Ovary (tissue), 9 donors: ENCODE measurements around the gene PRSS27. TPM values are rescaled to one million over a fixed set of nuclear protein-coding genes. Genes with fewer than 3 reads are reported as not detected.

Experiments
- DNase-seq, 5 donors: peaks; one replicate each; pipeline ENCODE4 v3.0.0-alpha.2; 2019 to 2020
- H3K27ac ChIP-seq, 2 donors: fragments of 200-600 bp; one replicate each; pipeline versions ENCODE4 v1.5.1 to v1.8.0; 2019 to 2022
- H3K27me3 ChIP-seq: fragments of 200-600 bp; one replicate; pipeline ENCODE4 v1.8.0; 2022
- H3K36me3 ChIP-seq: fragments of 200-600 bp; sonication (generic); one replicate; pipeline ENCODE4 v1.5.1; 2019
- H3K4me1 ChIP-seq: one replicate; pipeline ENCODE4 v1.8.1; 2013; ENCODE audit warnings: mild to moderate bottlenecking, moderate library complexity; ENCODE audit not compliant: insufficient read depth
- H3K4me3 ChIP-seq: fragments of 200-600 bp; sonication (generic); one replicate; pipeline ENCODE4 v1.5.1; 2017
- H3K9me3 ChIP-seq, 2 donors: fragments of 200-600 bp in 1 of 2; sonication (generic) in 1 of 2; one replicate each; pipeline versions ENCODE4 v1.5.1 to v1.8.1; 2013 to 2019; ENCODE audit warnings: mild to moderate bottlenecking in 1 of 2, moderate library complexity in 1 of 2
- EP300 ChIP-seq: sonication (generic); formaldehyde crosslinking; IDR thresholded peaks from one replicate; pipeline ENCODE4 v1.6.1; 2017; ENCODE audit warnings: antibody characterized with exemption
- POLR2A ChIP-seq: fragments of 450-650 bp; IDR thresholded peaks from one replicate; pipeline ENCODE4 v1.6.1; 2017; ENCODE audit warnings: antibody characterized with exemption, mild to moderate bottlenecking, moderate library complexity
- WGBS, 3 donors: extraction: QIAGEN DNeasy Blood & Tissue Kit in 1 of 3; methylation state at CpG; one replicate each; pipeline versions ENCODE4 v1.1.5 to v1.1.7; 2013 to 2017; 5-methylcytosine and 5-hydroxymethylcytosine counted together
- intact Hi-C, 4 donors: fragments of 100-400 bp; cut with DNase I; formaldehyde crosslinking; loops; one replicate each; pipeline versions ENCODE4 v1.11.0 to v1.15.1; 2022 to 2023
- polyA plus RNA-seq, 2 donors: library from polyadenylated mRNA; stranded (reverse); fragments of 200-250 nt in 1 of 2; fragments of 350-450 nt in 1 of 2; fragmentation: Illumina TruSeq in 1 of 2; extraction: RNeasy Lipid Tissue Mini Kit (QIAGEN cat#74804) in 1 of 2; gene quantifications; one replicate each; pipeline ENCODE4 v1.2.3, GENCODE V29; 2013 to 2014
- total RNA-seq, 7 donors: library from RNA; depleted of rRNA in 2 of 7; stranded (reverse); fragments of >200 nt in 2 of 7; fragmentation: NEBNext Ultra II Directional in 3 of 7; extraction: Animal tissue kit (Norgen Biotek cat#: 25700) in 3 of 7; gene quantifications; one replicate each; pipeline versions ENCODE4 v1.1.0 to v1.2.4, GENCODE V29; 2016 to 2023
- TF ChIP-seq, protein P1 (sequence below), 3 donors: fragments of 450-650 bp in 2 of 3; fragments of 200-600 bp in 1 of 3; IDR thresholded peaks; one replicate each; pipeline versions ENCODE4 v1.5.1 to v1.8.0; 2016 to 2022; ENCODE audit warnings: antibody characterized with exemption in 3 of 3, mild to moderate bottlenecking in 1 of 3
- donor health status: DM: no; HTN: no; CAD: no; lungs with moderate emphysema.
- donor health status: DM: no; HTN: no; CAD: no.
- donor health status: Bipolar disorder and iron deficiency.
- donor health status: DM: yes; HTN: yes; CAD: no.
- donor health status: DM: no; HTN: no; CAD: no.
- donor health status: DM: yes; HTN: yes; CAD: no.

Gene PRSS27
- total and polyA plus RNA-seq, 9 donors: 0.46 to 1.3 (median 1.1) TPM; not detected in 1

DNA sequence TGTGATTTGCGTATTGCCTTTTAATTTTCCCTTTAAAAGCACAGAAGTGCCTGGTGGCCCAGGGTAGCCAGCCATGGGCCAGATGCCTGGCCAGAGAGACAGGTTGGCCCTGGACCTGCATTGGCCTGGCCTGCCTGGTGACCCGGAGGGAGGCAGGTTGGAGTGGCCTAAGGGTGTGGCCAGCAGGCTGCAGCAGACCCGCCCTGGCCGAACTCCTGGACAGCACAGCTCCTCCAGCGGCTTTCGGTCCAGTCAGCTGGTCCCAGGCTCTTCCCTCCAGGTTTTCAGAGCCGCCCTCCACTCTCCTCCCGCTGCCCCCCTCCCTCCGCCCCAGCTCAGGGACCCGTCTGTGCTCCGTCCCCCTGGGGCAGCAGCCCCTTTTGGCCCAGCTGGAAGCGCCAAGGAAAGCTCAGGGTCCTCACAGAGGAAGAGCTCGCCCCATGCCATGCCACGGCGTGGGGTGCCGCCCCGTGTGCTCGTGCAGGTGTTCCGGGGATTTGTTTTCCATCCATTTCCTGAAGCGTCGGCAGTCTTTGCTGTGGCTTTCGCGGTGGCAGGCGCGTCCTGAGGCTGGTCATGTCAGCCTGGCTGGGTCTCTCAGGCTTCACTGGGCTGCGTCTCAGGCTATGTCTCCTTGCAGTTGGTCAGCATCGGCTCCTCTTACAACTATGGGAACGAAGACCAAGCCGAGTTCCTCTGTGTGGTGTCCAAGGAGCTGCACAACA, 18.1 kb downstream of the PRSS27 start:
- H3K27me3 ChIP-seq: no peaks in the 10 kb centered on the region
- no peaks in the 10 kb centered on the region for H3K9me3 ChIP-seq
- WGBS, 3 donors: 91 to 93% (median 91%) methylated on average over 25 to 29 of the region's 29 CpGs
- H3K36me3 ChIP-seq: no peaks in the 10 kb centered on the region
- H3K27ac ChIP-seq: no peak overlapping the region
- intact Hi-C loops: no loop called here
- no peak for TF ChIP-seq POLR2A
- TF ChIP-seq EP300: no peak
- TF ChIP-seq, protein P1, sequence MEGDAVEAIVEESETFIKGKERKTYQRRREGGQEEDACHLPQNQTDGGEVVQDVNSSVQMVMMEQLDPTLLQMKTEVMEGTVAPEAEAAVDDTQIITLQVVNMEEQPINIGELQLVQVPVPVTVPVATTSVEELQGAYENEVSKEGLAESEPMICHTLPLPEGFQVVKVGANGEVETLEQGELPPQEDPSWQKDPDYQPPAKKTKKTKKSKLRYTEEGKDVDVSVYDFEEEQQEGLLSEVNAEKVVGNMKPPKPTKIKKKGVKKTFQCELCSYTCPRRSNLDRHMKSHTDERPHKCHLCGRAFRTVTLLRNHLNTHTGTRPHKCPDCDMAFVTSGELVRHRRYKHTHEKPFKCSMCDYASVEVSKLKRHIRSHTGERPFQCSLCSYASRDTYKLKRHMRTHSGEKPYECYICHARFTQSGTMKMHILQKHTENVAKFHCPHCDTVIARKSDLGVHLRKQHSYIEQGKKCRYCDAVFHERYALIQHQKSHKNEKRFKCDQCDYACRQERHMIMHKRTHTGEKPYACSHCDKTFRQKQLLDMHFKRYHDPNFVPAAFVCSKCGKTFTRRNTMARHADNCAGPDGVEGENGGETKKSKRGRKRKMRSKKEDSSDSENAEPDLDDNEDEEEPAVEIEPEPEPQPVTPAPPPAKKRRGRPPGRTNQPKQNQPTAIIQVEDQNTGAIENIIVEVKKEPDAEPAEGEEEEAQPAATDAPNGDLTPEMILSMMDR (IDR thresholded peaks at IDR 0.05): no peak
- DNase-seq: peak in 1 of 5 donors; percentile 15
- H3K4me1 ChIP-seq: no peaks in the 10 kb centered on the region
- no peak overlapping the region for H3K4me3 ChIP-seq

DNA sequence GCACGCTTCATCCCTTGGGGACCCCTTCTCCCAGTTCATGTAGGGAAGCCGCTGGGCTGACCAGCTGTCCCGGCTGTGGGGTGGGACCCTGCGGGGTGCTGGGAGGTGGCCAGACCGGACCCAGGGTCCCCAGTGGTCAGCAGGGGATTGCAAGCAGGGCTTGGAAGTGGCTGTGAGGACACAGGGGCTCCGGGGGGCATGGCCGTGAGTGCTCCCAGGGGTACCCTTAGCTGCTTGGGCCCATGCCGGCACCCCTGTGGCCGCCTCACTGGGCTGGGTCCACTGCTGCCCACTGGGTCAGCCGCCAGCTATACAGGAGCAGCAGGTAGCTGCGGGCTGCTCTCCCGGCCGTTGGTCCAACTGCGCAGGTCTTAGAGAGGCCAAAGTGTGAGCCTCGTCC, 18.8 kb downstream of the PRSS27 start:
- 92 to 95% (median 94%) methylated on average over 14 to 15 of the region's 15 CpGs for WGBS, 3 donors
- DNase-seq: peak in 1 of 5 donors; percentile 17
- Histone ChIP-seq H3K27me3 (no peaks in the 10 kb centered on the region), H3K4me1 (no peaks in the 10 kb centered on the region), H3K4me3 (no peak overlapping the region), H3K36me3 (no peaks in the 10 kb centered on the region), H3K9me3 (no peaks in the 10 kb centered on the region), H3K27ac (no peak overlapping the region)
- TF ChIP-seq, protein P1 (IDR thresholded peaks at IDR 0.05): no peak
- TF ChIP-seq EP300: no peak
- no peak for TF ChIP-seq POLR2A
- intact Hi-C loops: no loop called here

DNA sequence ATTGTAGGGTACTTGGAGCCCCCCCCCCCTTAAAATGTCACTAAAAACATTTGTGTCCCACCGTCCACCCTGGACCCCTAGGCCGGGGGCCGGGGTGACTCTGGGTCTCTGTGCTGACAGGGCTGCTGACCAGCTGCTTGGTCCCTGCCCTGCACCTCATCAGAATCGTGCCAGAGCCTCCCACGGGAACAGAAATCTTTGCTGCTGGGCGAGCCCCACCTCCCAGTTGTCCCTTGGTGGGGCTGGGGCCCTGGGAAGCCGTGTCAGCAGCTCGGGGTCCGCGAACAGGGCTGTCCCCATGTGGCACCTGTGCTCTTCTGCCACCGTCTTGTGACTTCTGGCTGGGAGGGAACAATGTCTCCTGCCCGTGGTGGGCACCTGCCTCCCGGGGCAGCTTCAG, 19.2 kb downstream of the PRSS27 start:
- DNase-seq: peak in 1 of 5 donors; percentile 15
- Histone ChIP-seq H3K4me3 (no peak overlapping the region), H3K36me3 (no peaks in the 10 kb centered on the region), H3K9me3 (no peaks in the 10 kb centered on the region), H3K4me1 (no peaks in the 10 kb centered on the region), H3K27ac (no peak overlapping the region), H3K27me3 (no peaks in the 10 kb centered on the region)
- intact Hi-C loops: no loop called here
- TF ChIP-seq POLR2A: no peak
- no peak for TF ChIP-seq EP300
- TF ChIP-seq, protein P1 (IDR thresholded peaks at IDR 0.05): no peak
- 77 to 85% (median 80%) methylated on average over 13 of the region's 13 CpGs for WGBS, 3 donors

DNA sequence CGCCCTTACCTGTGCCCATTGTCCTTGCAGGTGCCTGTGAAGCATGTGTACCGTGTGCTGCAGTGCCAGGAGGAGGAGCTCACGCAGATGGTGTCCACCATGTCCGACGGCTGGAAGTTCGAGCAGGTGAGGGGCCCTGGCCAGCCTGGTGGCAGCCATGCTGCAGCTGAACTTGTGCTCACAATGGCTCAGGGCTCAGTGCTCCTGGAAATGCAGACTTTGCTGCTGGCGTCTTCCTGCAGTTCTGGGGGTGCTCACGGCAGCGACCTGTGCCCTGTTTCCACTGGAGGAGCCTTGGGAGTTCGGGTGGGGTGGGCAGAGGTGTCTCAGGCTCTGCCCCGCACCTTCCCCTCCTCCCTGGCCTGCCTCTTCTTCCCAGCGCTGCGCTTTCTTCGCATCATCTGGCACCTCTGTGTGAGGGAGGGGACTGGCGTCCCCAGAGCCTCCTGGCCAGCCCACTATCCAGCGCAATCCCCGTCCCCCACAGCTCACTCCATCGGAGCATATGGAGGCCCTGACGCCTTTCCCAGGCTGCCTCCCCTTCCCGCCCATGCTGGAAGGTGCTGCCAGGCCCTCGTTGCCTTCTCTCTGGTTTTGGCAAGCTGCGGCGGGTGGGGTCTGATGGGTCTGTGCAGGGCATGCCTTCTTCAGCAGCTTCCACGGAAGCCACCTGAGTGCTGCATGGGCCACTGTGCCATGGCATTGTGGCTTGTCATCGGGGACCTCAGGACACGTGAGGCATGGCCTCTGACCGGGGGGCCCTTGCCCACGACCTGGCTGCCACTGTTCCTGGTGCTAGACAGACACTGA, 20.0 kb downstream of the PRSS27 start:
- H3K4me1 ChIP-seq: no peaks in the 10 kb centered on the region
- no peak for DNase-seq
- WGBS, 3 donors: 74 to 83% (median 75%) methylated on average over 28 of the region's 28 CpGs
- no peaks in the 10 kb centered on the region for H3K36me3 ChIP-seq
- intact Hi-C loops: no loop called here
- H3K4me3 ChIP-seq: no peak overlapping the region
- no peaks in the 10 kb centered on the region for H3K9me3 ChIP-seq
- no peak for TF ChIP-seq EP300
- TF ChIP-seq, protein P1 (IDR thresholded peaks at IDR 0.05): no peak
- no peak for TF ChIP-seq POLR2A
- H3K27ac ChIP-seq: no peak overlapping the region
- no peaks in the 10 kb centered on the region for H3K27me3 ChIP-seq
